HG03558 (cell line): ENCODE measurements around the gene ANO1.

Experiments
- ATAC-seq: cut with Tn5 transposase; IDR thresholded peaks from one replicate; pipeline ENCODE4 v1.9.1; 2021; ENCODE audit warnings: moderate number of reproducible peaks; ENCODE audit not compliant: unreplicated experiment; ENCODE audit errors: extremely low read depth

Gene ANO1

GRCh38 chr11:70090961-70091381 lies 12.9 kb downstream of the ANO1 start:
- no peak for ATAC-seq

- ATAC-seq = no peak
Measured at GRCh38 chr11:70091638-70092037, 13.5 kb downstream of the ANO1 start.

- ATAC-seq = no peak
Measured at GRCh38 chr11:70092959-70093715, 15.0 kb downstream of the ANO1 start.

- ATAC-seq = no peak
Measured at GRCh38 chr11:70095541-70096252, 17.6 kb downstream of the ANO1 start.

GRCh38 chr11:70097783-70098563 lies 19.9 kb downstream of the ANO1 start:
- ATAC-seq = no peak

GRCh38 chr11:70098936-70099335 lies 20.8 kb downstream of the ANO1 start:
- no peak for ATAC-seq

GRCh38 chr11:70099578-70100279 lies 21.6 kb downstream of the ANO1 start:
- ATAC-seq = no peak

- no peak for ATAC-seq
Measured at GRCh38 chr11:70100280-70100603, 22.1 kb downstream of the ANO1 start.

GRCh38 chr11:70100791-70101190 lies 22.7 kb downstream of the ANO1 start:
- ATAC-seq = no peak

GRCh38 chr11:70103256-70103975 lies 25.3 kb downstream of the ANO1 start:
- ATAC-seq = no peak

- no peak for ATAC-seq
Measured at GRCh38 chr11:70104419-70104818, 26.3 kb downstream of the ANO1 start.

GRCh38 chr11:70104961-70105360 lies 26.8 kb downstream of the ANO1 start:
- no peak for ATAC-seq

- ATAC-seq = no peak
Measured at GRCh38 chr11:70105369-70105754, 27.2 kb downstream of the ANO1 start.

GRCh38 chr11:70105755-70106571 lies 27.8 kb downstream of the ANO1 start:
- no peak for ATAC-seq

GRCh38 chr11:70106757-70107156 lies 28.6 kb downstream of the ANO1 start:
- ATAC-seq = no peak

GRCh38 chr11:70107191-70107590 lies 29.1 kb downstream of the ANO1 start:
- no peak for ATAC-seq

- no peak for ATAC-seq
Measured at GRCh38 chr11:70107756-70108155, 29.6 kb downstream of the ANO1 start.

- no peak for ATAC-seq
Measured at GRCh38 chr11:70108250-70108649, 30.1 kb downstream of the ANO1 start.

GRCh38 chr11:70109006-70109405 lies 30.9 kb downstream of the ANO1 start:
- no peak for ATAC-seq
